Stimulated activated CD4-positive, alpha-beta T cell treated with anti-CD3 and anti-CD28 coated beads, Interleukin-12 subunit alpha, Interleukin-12 subunit beta, amount 100 ng/mL, for 4 hours (primary cell): ENCODE measurements around the gene EVI5L.
"Not testable (repeated sequence)": the region's sequence is repeated elsewhere in the genome, so short reads cannot be mapped to it uniquely, and the experiment has no call there.

Experiments used
- DNase-seq: peaks from one replicate; pipeline ENCODE4 v3.0.0-alpha.2; 2020

The EVI5L gene

GRCh38 chr19:7874897-7875273 is 44.9 kb downstream of the EVI5L start:
- DNase-seq = no peak

- no peak for DNase-seq
Observed at GRCh38 chr19:7877249-7877836, 47.3 kb downstream of the EVI5L start.

GRCh38 chr19:7879111-7879807 is 49.2 kb downstream of the EVI5L start:
- DNase-seq = no peak

- no peak for DNase-seq
Observed at GRCh38 chr19:7879836-7880235, 49.8 kb downstream of the EVI5L start.

- DNase-seq = no peak
Observed at GRCh38 chr19:7881910-7882309, 51.9 kb downstream of the EVI5L start.

- DNase-seq = no peak
Observed at GRCh38 chr19:7883105-7883504, 53.1 kb downstream of the EVI5L start.

GRCh38 chr19:7883796-7884570 is 54.0 kb downstream of the EVI5L start:
- DNase-seq = no peak

- DNase-seq = no peak
Observed at GRCh38 chr19:7885818-7886217, 55.8 kb downstream of the EVI5L start.

GRCh38 chr19:7887408-7888144 is 57.6 kb downstream of the EVI5L start:
- no peak for DNase-seq

GRCh38 chr19:7888145-7888825 is 58.3 kb downstream of the EVI5L start, which contains the start of gene LRRC8E:
LRRC8E (plus strand) TSS chr19:7888510; CDS start chr19:7895604, 7,094 bp downstream.
- DNase-seq = peak; percentile 53

GRCh38 chr19:7888826-7889217 is 58.8 kb downstream of the EVI5L start:
- DNase-seq = no peak

- not testable (repeated sequence) for DNase-seq
Observed at GRCh38 chr19:7893362-7894101, 63.5 kb downstream of the EVI5L start.

GRCh38 chr19:7894612-7895309 is 64.7 kb downstream of the EVI5L start:
- DNase-seq = no peak

- DNase-seq = no peak
Observed at GRCh38 chr19:7895565-7895964, 65.5 kb downstream of the EVI5L start.

- DNase-seq = no peak
Observed at GRCh38 chr19:7897292-7897691, 67.3 kb downstream of the EVI5L start.

GRCh38 chr19:7898967-7899366 is 68.9 kb downstream of the EVI5L start:
- DNase-seq = no peak

GRCh38 chr19:7899751-7900378 is 69.8 kb downstream of the EVI5L start:
- DNase-seq = no peak

GRCh38 chr19:7900401-7900870 is 70.4 kb downstream of the EVI5L start:
- no peak for DNase-seq

GRCh38 chr19:7900931-7901330 is 70.9 kb downstream of the EVI5L start:
- no peak for DNase-seq

GRCh38 chr19:7901337-7901736 is 71.3 kb downstream of the EVI5L start:
- DNase-seq = no peak

GRCh38 chr19:7902796-7903243 is 72.8 kb downstream of the EVI5L start:
- DNase-seq = no peak
